Measurements from ENCODE around the gene AATK.

AATK gene

DNA sequence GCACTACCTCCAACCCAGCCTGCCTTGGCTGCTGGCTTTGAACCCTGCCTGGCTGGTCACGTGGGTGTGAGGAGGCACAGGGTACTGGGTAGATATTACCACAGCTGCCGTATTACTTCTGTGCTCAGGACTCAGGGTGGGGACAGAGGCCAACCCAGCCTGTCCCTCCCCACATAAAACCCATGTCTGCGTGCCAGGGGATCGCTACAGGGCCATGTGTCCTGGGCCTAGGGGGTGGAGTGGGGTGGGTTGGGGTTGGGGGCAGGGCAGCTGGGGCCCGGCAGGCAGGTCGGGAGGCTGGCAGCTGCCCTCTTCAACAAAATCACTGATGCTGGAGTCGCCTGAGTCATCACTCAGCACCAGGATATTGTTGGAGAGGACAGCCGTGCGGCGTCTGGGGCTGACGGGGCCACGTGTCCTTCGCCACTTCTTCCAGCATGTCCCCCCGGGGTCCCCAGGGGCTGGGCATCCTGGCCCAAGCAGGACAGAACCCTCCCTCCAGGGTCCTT lies 40.4 kb downstream of the AATK start:
- no peak for DNase-seq

DNA sequence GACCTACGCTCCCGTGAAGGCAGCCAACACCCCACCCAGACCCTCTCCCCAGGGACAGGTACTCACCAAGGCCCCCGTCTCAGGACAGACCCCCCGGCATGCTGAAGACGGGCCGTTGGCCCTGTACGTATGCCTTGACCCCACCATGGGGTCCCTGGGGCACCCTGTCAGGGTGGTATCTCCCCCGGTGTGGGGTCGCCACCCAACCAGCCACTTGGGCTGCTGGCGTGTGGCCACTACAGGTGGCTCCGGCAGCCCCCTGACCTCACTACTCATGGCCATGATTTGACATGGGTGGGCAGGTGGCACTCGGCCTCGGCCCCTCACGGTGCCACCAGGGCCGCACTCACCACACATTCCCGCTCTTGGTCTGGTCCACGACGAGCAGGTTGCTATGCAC lies 41.6 kb downstream of the AATK start:
- DNase-seq, result no peak

DNA sequence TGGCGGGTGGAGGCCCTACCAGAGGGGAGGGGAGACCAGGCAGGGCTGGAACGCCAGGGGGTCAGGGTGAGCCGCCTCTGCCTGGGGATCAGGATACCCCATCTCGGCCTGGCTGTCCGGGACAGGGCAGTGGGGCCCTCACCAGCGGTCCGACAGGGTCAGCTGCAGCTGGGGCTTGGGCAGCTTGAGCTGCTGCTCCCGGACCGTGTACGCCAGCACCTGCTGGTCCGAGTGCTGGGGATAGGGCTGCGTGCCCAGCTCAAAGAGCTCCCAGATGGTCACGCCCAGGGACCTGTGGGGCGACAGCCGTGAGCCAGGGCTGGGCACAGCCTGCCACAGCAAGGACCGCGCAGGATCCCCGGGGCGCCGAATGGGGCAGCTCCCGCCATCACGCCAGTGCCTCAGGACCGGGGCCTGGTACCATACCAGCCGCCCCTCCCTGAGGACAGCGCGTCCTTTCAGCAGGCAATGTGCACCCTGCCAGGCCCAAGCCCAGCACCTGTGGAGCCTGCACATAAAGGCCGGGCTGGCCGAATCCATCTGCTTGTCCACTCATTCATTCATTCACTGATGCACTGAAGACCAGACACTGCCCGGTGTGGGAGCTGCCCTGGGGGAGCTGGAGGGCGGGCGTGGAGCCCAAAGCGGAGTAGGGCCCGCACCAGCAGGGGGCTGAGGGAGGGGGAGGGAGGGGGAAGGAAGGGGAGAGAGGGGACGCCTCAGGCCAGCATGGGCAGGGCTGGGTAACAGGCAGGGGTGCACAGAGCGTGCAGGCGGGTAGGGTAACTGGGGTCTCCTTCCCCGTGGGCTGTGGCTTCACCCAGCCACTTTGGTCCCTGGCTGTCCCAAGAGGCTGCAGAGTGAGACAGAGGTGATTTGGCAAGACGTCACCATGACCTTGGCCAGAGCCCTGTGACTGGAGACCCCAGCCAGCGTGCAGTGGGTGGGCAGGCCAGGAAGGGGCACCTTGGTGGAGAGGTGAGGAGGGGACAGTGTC lies 42.7 kb downstream of the AATK start:
- no peak for DNase-seq

DNA sequence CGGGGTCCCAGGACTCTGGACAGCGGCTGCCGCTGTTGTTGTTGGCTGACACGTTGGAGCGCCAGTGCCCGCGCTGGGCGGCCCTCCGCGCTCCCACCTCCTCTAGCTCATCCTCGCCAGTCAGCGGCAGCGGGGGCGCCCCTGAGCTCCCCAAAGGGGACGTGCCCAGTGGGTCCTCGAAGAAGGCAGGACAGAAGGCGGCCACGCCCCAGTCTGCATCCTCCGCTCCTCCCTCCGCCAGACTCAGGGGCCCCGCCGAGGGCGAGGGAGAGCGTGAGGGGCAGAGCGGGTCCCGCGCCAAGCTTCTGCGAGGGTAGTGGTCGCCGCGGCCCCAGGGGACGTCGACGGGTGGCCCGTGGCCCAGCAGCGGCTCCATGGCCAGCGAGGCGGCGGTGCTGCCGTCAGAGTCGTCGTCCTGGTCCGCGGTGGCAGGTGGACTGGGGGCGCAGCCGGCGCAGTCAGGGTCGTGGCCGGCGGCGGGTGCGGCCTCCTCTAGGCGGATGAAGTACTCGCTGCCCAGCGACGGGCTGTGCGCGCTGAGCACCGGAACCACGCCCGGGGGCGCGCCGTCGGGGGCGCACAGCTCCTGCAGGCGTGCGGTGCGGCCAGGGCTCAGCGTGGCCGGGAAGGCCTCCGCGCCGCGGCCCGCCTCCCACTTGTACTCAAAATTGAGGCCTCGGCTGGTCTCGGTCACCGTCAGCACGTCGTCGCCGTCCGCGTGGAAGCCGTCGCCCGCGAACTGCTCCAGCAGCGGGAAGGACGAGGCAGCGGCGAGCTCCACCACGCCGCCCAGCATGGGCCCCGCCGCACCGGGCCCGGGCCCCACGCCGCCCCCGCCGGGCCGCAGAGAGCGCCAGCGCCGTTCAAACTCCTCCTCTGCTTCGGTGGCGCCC lies 43.9 kb downstream of the AATK start:
- DNase-seq, result peak; percentile 62

DNA sequence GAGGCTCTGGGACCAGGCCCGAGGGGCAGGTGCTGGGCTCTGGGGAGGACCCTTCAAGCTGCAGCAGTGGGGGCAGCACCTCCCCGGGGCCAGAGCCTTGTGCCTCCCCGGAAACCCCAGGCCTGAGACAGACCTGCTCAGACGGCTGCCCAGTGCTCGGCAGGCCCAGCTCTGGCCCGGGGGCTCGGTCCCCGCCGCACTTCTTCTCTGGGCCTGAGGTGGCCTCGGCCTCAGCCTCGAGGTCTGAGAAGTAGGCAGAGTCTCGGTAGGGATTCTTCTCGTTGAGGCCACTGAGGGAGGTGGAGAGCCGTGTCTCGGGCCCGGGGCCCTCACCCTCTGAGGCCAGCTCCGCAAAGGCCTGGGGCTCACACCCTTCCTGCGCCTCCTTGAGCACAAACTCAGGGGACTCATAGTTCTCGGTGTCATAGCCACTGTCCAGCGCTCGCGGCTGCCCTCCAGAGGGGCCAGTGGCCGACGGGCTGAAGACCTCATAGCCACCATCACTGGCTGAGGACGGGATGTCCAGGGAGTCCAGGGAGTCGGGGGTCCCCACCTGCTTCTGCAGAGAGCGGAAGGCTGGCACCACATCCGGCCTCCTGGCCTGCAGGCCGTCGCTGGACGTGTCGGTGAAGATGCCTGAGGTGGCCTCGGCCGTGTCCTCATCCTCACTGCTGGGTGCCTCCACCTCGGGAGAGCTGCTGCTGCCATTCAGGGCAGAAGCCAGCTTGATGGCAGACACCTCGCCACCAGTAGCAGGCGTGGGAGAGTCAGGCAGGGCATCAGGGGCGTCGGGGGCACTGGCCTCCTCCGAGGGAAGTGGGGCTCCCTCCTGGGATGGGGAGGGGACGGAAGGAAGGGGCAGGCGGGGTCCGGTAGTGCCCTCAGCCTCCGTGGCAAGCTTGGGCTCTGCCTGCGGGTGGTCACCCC lies 45.1 kb downstream of the AATK start:
- DNase-seq, result peak; percentile 35

DNA sequence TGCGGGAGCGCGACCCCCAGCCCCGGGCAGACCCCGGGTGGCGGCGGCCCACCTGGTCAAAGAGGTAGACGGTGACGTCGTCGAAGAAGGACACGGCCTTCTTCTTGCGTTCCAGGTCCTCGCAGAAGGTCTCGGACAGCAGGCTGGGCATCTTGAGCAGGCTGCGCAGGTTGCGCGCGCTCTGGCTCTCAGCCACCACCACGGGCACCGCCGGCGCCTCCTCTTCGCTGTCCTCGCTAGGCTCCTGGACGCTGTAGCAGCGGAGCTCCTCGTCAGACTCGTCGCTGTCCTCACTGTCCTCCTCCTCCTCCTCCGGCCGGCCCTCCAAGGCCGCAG lies 45.9 kb downstream of the AATK start:
- DNase-seq, result no peak

DNA sequence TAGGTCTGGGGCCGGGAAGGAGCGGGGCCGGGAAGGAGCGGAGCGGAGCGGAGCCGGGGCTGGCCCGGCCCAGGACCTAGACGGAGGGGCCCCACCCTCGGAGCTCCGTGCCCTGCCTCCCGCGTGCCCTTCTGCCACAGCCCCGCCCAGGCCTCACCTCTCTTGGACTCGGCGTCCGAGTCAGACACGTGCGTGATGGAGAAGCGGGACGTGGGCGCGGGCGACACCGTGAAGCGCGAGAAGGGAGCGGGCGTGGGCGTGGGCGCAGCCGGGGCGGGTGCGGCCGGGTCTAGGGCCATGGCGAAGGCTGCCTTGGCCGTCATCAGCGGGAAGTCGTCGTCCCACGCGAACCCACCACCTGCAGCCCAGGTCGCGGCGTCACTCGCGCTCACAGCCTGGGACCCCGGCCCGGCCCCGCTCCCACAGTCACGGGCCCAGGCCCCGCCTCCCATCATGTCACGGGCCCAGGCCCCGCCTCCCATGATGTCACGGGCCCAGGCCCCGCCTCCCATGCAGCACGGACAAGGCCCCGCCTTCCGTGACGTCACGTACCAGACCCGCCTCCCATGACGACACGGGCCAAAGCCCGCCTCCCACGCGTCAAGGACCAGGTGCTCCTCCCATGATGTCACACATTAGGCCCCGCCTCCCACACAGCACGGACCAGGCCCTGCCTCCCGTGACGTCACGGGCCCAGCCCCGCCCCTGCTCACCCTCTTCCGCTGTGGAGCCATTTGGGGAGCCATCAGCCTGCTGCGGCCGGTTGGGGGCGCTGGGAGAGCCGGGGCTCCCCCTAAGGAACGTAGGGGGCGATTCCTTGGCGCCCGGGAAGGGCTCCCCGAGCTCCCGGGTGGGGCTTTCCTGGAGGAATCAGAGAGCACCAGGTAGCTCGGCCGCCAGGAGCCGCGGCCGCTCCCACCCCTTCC lies 46.5 kb downstream of the AATK start:
- DNase-seq, result peak; percentile 86

DNA sequence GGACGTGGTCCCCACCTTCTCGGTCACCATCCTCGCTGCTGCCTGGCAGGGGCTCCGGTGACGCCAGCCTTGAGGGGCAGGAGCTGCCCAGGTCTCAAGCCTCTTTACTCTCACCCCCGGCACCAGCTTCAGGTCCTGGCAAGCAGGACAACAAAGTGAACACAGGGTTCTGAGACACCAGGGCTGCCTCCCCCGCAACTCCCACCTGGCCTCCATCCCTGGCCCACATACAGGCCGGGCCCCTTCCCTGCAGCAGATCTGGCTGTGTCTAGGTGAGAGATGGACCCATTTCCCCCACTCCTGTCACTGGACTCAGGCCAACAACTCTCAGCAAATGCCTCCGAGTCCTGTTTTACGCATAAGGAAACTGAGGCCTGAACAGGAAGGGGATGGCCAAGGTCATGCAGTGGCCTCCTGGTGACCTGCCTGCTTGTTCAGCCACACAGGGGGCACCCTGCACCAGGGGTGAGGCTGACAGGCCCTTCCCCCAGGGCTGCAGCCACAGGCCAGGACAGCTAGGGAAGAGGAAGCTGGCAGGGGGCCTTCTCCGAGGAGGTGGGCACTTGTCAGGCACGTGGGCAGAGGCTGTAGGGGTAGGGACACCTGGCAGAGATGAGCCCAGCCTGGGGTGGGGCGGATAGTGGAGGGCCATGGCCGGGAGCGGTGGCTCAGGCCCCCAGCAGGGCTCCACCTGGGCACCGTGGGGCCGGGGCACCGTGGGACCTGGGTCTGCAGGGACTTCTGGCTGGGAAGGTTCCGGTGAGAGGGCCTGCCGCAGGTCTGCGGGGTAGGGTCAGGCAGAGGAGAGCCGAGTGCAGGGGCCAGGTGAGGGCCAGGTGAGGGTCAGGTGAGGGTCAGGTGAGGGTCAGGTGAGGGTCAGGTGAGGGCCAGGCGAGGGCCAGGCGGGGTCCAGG lies 47.5 kb downstream of the AATK start:
- no peak for DNase-seq

DNA sequence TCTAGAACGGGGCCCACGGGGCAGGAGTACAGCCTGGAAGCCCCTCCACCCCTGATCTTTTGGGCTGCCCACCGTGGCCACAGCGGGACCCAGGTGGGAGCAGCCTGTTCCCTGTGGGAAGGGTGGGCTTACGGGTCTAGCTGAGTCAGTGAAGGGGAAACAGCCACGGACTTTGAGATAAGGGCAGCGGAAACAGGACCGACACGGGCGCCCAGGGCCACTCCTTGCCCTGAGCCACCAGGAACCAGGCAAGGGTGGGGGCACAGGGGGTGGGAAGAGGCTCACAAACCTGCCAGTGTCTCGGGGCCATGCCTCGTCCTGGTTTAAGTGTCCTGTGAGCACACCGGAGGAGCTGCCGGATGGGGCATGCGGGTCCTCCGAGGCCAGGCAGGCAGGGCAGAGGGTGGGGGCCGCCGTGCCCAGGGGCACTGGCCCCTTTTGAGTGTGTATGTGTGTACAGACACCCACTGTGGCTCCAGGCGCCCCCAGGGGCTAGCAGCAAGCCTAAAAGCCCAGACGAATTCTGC lies 48.3 kb downstream of the AATK start:
- no peak for DNase-seq

DNA sequence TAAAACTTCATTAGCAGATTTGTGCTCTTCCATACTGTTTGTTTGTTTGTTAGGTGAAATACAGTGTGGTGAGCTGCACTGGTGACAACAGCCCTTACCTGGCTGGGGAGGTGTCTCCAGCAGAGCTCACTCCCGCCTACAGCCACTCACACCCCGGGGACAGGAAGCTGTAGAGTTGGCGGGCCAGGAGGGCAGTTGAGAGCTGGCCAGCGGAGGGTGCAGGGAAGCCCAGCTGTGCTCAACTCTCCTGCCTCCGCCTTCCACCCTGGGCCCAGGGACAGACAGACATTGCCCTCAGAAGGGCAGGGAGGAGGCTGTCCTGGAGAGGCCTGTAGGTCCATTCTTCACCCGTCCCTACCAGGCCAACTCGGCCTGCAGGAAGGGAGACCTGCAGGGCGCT lies 49.3 kb downstream of the AATK start:
- no peak for DNase-seq

DNA sequence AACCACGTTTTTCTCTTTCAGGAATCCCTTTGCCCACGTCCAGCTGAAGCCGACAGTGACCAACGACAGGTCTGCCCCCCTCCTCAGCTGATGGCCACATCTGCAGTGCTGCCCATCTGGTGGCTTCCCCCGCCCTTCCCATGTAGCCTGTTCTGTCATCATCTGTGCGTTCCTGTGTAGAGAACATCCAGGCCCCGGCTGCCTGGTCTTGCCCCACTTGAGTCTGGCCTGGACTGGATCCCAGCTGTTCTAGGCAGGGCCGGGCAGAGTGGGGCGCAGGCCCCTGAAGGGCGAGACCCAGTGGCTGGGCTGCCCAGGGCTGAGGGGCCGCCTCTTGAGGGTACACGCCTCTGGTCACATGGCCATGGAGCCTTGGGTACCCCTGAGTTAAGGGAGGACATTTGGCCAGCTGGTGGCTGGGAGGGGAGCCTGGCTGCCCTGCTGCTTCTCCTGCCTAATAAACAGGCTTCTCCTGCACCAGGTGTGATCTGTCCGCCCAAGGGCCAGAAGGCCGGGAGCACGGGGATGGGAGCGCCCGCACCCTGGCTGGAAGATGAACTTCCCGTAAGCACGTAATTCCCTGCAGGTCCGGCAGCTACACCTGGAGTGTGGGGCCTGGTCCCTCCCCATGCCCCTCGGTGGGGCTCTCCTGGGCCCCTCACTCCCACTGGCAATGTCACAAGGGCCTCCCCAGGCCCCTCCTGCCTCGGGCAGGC lies 50.1 kb downstream of the AATK start:
- DNase-seq, result no peak

DNA sequence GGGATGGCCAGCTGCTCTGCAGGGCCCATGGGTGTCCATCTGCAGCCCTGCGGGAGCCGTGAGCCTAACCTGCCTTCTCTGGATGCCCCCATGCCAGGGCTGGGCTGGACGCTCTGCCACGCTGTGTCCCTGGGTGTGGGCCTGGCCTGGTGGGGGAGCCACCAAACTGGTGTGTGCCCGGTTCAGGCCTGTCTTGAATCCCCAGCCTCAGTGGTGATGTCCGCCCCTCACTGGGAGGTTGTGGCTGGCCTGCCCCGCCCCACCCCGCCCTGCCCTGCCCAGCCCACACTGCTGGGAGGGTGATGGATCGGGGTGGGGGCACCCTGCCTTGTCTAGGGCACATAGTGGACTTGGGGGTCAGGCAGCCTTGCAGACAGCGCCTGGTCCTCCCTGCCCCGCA lies 50.8 kb downstream of the AATK start:
- DNase-seq, result no peak

DNA sequence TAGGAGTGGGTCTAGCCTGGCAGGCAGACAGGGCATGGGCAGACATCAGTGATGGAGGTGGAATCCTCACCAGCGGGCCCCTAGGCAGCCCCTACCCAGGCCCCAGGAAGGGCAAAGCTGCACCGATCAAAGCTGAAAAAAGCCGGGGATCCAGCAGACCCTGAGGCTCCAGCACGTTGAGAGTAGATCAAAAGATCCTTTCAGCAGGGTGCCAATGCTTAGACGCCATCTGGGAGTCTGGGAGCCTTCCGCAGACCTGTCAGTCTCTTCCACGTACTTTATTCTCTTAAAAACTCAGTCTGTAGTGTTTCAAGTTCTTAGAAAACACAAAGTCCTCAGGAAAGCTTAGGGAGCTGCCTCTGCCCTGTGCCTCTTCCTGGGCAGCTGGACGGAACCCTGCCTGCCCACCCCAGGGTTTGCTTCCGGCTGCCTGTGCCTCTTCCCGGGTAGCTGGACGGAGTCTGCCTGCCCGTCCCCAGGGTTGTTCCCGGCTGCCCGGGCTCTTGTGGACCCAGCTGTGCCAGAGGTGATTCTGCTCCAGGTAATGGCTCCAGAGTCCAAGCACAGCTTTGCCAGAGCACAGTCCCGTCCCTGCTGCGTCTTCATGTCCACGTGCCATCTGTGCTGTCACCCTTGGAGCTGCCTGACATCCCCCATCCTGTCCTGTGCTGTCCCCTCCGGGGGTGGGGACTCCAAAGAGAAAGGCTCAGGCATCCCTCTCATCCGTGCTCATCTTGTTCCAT lies 51.5 kb downstream of the AATK start:
- peak; percentile 48 for DNase-seq

DNA sequence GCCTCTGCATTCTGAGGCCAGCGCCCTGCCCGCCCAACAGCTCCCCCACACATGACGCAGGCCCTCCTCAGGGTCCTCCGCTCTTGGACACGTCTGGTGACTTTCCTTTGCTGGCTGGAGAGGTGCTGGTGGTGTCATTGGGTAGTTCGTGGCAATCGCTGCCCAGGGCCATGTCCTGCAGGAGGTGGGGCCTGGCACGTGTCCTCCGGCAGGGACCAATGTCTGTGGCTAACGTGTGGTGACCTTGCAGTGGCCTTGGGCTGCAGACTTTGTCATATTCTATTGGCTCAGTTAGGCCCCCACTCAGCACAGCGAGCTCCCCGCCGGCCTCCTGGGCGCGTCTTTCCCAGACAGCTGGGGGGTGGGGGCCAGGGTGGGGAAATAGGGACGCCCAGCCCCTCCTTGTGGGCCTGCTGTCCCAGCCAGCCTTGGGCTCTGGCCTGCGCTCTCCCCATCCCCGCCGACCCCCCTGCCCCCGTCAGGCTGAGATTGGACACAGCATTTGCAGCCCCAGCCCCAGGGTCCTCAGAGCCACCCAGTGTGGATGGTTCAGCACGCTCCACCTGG lies 52.8 kb downstream of the AATK start:
- peak; percentile 33 for DNase-seq

DNA sequence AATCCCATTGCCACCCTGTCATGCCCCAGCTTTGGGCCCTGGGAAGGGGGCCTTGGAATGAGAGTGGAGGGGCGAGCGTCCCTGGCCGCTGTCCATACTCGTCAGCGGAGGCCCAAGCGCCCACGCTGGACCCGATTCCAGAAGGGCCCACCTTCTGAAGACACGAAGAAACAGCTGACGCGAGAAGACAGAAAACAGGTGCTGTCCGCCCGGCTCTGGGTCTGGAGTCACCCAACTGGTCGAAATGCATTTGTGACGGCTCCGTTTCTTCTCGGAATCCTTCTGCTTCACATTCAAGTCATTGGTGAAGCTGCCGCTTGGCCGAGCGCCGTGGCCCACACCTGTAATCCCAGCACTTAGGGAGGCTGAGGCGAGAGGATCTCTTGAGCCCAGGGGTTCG lies 53.6 kb downstream of the AATK start:
- no peak for DNase-seq

DNA sequence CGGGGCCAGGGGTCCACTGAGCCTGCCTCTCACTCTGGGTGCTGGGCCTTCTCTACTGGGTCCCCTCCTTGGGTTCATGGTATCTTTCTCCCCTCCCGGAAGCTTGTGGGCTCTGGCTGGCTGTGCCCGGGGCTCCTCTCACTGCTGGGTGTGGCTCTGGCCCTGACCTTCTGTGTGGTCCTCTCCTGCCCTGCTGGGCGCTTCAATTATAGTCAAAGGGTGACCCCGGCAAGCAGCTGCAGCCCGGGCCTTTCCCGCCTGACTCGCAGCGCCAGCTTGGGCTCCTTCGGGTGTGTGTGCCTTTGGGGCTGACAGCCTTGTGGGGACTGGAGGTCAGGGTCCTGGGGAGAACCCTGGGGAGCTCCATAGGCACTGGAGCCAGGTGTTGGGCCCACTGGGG lies 55.0 kb downstream of the AATK start:
- no peak for DNase-seq

DNA sequence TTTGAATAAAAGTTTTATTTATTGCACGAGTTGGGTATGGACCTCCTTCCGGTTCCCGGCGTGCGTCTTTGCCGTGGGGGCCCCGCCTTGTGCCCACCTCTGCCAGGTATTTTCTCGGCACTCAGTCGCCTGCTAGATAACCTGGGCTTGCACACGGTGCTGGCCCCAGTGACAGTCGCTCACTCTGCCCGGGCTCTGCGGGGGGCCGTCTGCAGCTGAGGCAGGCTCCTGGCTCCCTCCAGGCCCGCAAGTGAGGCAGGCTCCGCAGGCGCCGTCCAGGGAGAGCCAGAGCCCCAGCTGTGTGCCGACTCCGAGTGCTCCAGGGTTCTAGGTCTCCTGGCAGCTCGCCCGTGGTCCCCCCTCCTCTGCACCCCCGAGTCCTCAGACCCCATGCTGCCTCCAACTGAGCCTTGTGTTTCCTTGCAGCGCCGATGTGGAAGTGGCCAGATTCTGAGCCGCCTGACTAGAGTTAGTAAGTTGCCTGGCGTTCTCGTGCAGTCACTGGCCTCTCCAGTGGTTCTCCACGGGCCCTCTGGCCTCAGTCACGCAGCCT lies 55.5 kb downstream of the AATK start:
- DNase-seq, result no peak

DNA sequence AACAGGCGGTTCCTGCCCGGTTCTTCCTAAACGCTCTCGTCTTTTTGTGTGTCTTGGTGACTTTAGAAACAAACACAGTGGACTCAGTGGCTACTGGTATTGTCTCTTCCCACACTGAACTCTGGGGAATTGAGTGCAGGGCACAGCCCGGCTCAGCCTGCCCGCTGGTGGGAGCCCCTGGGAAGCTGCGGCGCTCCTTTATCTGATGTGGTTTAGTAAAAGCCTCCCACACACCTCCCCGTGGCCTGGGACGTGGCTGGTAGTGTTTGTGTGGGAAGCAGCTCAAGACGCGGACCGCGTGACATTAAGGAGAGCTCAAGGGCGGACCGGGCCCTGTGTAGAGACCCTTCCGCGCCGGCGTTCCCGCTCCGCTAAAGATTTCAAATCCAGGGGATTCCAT lies 56.1 kb downstream of the AATK start:
- DNase-seq, result no peak
